Fibroblast of lung (primary cell): ENCODE data around the gene KRTAP3-2. TPM values are rescaled to one million over a fixed set of nuclear protein-coding genes. Genes with fewer than 3 reads are reported as not detected.

Source experiments
- DNase-seq, 2 donors: peaks; one replicate each; pipeline versions ENCODE4 v3.0.0 to v3.0.0-alpha.2; 2010; ENCODE audit warnings: low read depth in 2 of 2
- H2AFZ ChIP-seq: 2 replicates; pipeline ENCODE4 v1.5.1; 2012; ENCODE audit warnings: low read length, control low read depth, inconsistent platforms
- H3K27ac ChIP-seq: 2 replicates; pipeline ENCODE4 v1.5.1; 2011; ENCODE audit warnings: low read length, control low read depth; ENCODE audit not compliant: insufficient read depth
- H3K27me3 ChIP-seq: 2 replicates; pipeline ENCODE4 v1.5.1; 2011; ENCODE audit warnings: mild to moderate bottlenecking, low read length; ENCODE audit not compliant: control insufficient read depth, insufficient read depth
- H3K36me3 ChIP-seq: 2 replicates; pipeline ENCODE4 v1.5.1; 2011; ENCODE audit warnings: low read length; ENCODE audit not compliant: control insufficient read depth, insufficient read depth
- H3K4me1 ChIP-seq: 2 replicates; pipeline ENCODE4 v1.5.1; 2011; ENCODE audit warnings: low read length; ENCODE audit not compliant: control insufficient read depth, insufficient read depth; ENCODE audit errors: extremely low read depth
- H3K4me2 ChIP-seq: 2 replicates; pipeline ENCODE4 v1.5.1; 2011; ENCODE audit warnings: low read length, control low read depth; ENCODE audit not compliant: insufficient read depth; ENCODE audit errors: extremely low read depth
- H3K4me3 ChIP-seq, 4 experiments: fragments of 200-600 bp in 1 of 4; sonication (generic) in 1 of 4; replicated peaks in 1 of 4; 2 replicates each; pipeline ENCODE4 v1.5.1; 2011 to 2016; ENCODE audit warnings: low read length in 4 of 4, low read depth in 3 of 4, mild to moderate bottlenecking in 3 of 4, control low read depth in 2 of 4, inconsistent platforms in 1 of 4, mixed read lengths in 1 of 4; ENCODE audit not compliant: insufficient read depth in 1 of 4; ENCODE audit errors: control extremely low read depth in 1 of 4
- H3K79me2 ChIP-seq: 2 replicates; pipeline ENCODE4 v1.5.1; 2012; ENCODE audit warnings: mild to moderate bottlenecking, low read length, inconsistent platforms; ENCODE audit not compliant: control insufficient read depth, insufficient read depth
- H3K9ac ChIP-seq: 2 replicates; pipeline ENCODE4 v1.5.1; 2011; ENCODE audit warnings: mild to moderate bottlenecking, low read length, control low read depth; ENCODE audit not compliant: insufficient read depth
- H3K9me3 ChIP-seq: 2 replicates; pipeline ENCODE4 v1.5.1; 2012; ENCODE audit warnings: low read depth, low read length; ENCODE audit not compliant: control insufficient read depth, insufficient read depth
- H4K20me1 ChIP-seq: 2 replicates; pipeline ENCODE4 v1.5.1; 2011; ENCODE audit warnings: low read length; ENCODE audit not compliant: control insufficient read depth, insufficient read depth; ENCODE audit errors: extremely low read depth
- CTCF ChIP-seq, 2 donors: IDR thresholded peaks in 1 of 2; conservative IDR thresholded peaks in 1 of 2; 1 replicate in 1 of 2; 2 replicates in 1 of 2; pipeline ENCODE4 v1.5.1; 2011 to 2012; ENCODE audit warnings: low read length in 2 of 2, control low read depth in 1 of 2, inconsistent platforms in 1 of 2, low read depth in 1 of 2, mild to moderate bottlenecking in 1 of 2
- EZH2 ChIP-seq: IDR thresholded peaks from 2 replicates; pipeline ENCODE4 v1.5.1; 2012; ENCODE audit warnings: low read length, control low read depth, mild to moderate bottlenecking; ENCODE audit errors: missing control alignments
- polyA plus RNA-seq, 2 donors: library from polyadenylated mRNA; depleted of rRNA in 1 of 2; stranded (reverse) in 1 of 2; unstranded in 1 of 2; fragments of >200 nt; gene quantifications; 2 replicates each; pipeline ENCODE4 v1.2.1, GENCODE V29; 2011 to 2012; ENCODE audit warnings: missing spikeins in 1 of 2
- total RNA-seq: library from RNA; depleted of rRNA; stranded (reverse); fragments of >200 nt; gene quantifications from 2 replicates; pipeline ENCODE4 v1.2.1, GENCODE V29; 2014

Gene KRTAP3-2
- total and polyA plus RNA-seq, 2 donors (not counting 1 experiment from before 2014, with no cell fraction given) = not detected

GRCh38 chr17:41016578-41017215 lies 17.0 kb upstream of the KRTAP3-2 start:
- no peak for TF ChIP-seq EZH2
- no peak for TF ChIP-seq CTCF (conservative IDR thresholded peaks at IDR 0.05 in 1 of 2, IDR thresholded peaks at IDR 0.05 in 1 of 2; ENCODE audit: low read depth in 1 of 2, low read length in 2 of 2)
- Histone ChIP-seq H3K79me2 (no peaks in the 10 kb centered on the region), H3K4me1 (peaks cover 2% of the 10 kb centered on the region), H3K4me3 (no peak overlapping the region), H3K4me2 (no peak overlapping the region), H3K9ac (no peak overlapping the region), H3K36me3 (no peaks in the 10 kb centered on the region), H3K9me3 (no peaks in the 10 kb centered on the region), H3K27me3 (no peaks in the 10 kb centered on the region), H4K20me1 (no peaks in the 10 kb centered on the region), H2AFZ (no peak overlapping the region), H3K27ac (no peak overlapping the region)
- DNase-seq = no peak

GRCh38 chr17:41015454-41015853 lies 15.7 kb upstream of the KRTAP3-2 start:
- DNase-seq = no peak
- no peak for TF ChIP-seq EZH2
- no peak for TF ChIP-seq CTCF (conservative IDR thresholded peaks at IDR 0.05 in 1 of 2, IDR thresholded peaks at IDR 0.05 in 1 of 2; ENCODE audit: low read depth in 1 of 2, low read length in 2 of 2)

GRCh38 chr17:41013606-41014005 lies 13.9 kb upstream of the KRTAP3-2 start:
- no peak overlapping the region for H3K27ac ChIP-seq
- H3K9me3 ChIP-seq = no peaks in the 10 kb centered on the region
- H4K20me1 ChIP-seq = no peaks in the 10 kb centered on the region
- no peak overlapping the region for H3K4me3 ChIP-seq
- H2AFZ ChIP-seq = no peak overlapping the region
- H3K27me3 ChIP-seq = no peaks in the 10 kb centered on the region
- TF ChIP-seq EZH2 (no peak), CTCF (conservative IDR thresholded peaks at IDR 0.05 in 1 of 2, IDR thresholded peaks at IDR 0.05 in 1 of 2; ENCODE audit: low read depth in 1 of 2, low read length in 2 of 2) (no peak)
- H3K9ac ChIP-seq = no peak overlapping the region
- DNase-seq = peak in 1 of 2 donors; percentile 9
- H3K36me3 ChIP-seq = no peaks in the 10 kb centered on the region
- no peak overlapping the region for H3K4me2 ChIP-seq
- H3K4me1 ChIP-seq = peaks cover 2% of the 10 kb centered on the region
- no peaks in the 10 kb centered on the region for H3K79me2 ChIP-seq

More at GRCh38 chr17:41015454-41015853, 15.7 kb upstream of the KRTAP3-2 start:
- Histone ChIP-seq H3K36me3 (no peaks in the 10 kb centered on the region), H4K20me1 (no peaks in the 10 kb centered on the region), H3K9ac (no peak overlapping the region), H3K4me1 (peaks cover 2% of the 10 kb centered on the region), H3K9me3 (no peaks in the 10 kb centered on the region), H3K79me2 (no peaks in the 10 kb centered on the region), H3K4me3 (no peak overlapping the region), H2AFZ (no peak overlapping the region), H3K4me2 (no peak overlapping the region), H3K27ac (no peak overlapping the region), H3K27me3 (no peaks in the 10 kb centered on the region)
